Amygdala (tissue), 56 donors: ENCODE measurements around the gene LHB.
A peak's percentile ranks its signal among the peaks of the same experiment; 100 is the strongest.

ENCODE experiments used
- DNase-seq, 56 donors: peaks; one replicate each; lab custom pipeline; 2025; lab: John Stamatoyannopoulos, UW

LHB gene

DNA sequence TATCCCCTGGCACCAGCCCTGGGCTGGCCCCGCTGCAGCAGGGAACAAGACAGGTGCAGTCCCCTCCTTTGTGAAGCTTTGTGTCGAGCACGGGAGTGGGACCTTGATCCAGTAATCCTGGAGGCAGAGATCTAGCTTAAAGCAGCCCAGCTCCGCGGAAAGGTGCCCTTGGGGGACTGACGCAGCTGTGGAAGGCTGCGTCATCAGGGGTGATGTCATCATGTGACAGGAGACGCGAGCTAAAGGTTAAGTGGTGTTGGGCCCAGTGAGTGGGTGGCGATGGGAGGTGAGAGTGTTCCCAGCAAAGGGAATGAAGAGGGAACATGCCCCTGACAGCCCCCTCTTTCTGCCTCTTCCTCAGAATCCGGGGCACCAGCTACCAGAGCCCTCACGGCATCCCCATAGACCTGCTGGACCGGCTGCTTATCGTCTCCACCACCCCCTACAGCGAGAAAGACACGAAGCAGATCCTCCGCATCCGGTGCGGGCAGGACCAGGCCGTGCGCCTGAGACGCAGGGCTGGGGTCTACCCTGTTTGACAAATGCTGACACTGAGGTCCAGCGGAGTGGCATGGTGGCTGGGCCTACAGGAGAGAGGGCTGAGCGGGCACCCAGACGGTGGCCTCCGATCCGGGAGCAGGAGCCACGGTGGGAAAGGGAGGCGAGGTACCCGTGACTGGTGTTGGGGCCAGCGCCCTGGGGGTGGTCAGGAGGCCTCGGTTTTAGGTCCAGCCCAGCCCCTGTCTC, 2.6 kb downstream of the LHB start:
- no peak for DNase-seq

DNA sequence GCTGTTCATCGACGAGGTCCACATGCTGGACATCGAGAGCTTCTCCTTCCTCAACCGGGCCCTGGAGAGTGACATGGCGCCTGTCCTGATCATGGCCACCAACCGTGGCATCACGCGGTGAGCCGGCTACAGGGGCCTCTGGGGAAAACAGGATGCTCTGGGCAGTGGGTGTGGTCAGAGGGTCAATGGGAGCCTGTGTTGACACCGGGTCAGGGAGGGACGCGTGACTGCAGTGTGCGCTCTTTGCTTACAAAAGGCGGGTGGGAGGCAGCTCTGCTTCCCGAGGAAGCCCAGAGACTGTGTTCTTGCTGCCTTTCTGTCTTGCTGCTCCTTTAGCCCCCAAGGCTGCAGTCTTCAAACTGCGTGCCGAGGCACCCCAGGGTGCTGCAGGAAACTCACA, 5.7 kb downstream of the LHB start:
- DNase-seq = no peak

GRCh38 chr19:49010453-49010852, 6.4 kb downstream of the LHB start:
- DNase-seq = no peak

DNA sequence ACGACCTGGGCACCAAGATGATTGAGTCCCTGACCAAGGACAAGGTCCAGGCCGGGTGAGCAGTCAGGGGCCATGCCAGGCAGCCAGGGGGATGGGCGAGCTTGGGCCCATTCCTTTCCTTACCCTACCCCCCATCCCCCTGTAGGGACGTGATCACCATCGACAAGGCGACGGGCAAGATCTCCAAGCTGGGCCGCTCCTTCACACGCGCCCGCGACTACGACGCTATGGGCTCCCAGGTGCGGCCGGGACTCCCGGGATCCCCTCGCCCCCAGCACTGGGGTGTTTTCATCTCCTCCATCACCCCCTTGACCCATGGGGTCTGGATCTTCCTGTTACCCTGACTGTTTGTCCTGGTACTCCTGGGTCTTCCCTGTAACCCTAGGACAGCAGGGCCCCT, 7.1 kb downstream of the LHB start:
- no peak for DNase-seq

DNA sequence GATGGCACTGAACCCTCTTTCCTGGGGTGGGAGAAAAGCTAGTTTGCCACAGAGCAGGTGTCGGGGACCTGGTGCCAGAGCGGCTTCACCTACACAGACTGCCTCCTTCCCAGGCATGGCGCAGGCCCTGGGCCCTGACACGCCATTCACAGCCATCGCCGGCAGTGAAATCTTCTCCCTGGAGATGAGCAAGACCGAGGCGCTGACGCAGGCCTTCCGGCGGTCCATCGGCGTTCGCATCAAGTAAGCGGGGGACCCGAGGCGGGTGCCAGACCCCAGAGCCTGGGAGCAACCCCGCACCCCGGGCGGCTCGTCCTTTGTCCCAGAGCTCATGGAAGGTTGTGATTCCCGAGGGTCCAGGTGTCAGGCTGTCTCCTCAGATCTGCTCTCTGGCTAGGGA, 10.0 kb downstream of the LHB start:
- DNase-seq = no peak

- DNase-seq = no peak
Observed at GRCh38 chr19:49004964-49005614, 11.8 kb downstream of the LHB start.

DNA sequence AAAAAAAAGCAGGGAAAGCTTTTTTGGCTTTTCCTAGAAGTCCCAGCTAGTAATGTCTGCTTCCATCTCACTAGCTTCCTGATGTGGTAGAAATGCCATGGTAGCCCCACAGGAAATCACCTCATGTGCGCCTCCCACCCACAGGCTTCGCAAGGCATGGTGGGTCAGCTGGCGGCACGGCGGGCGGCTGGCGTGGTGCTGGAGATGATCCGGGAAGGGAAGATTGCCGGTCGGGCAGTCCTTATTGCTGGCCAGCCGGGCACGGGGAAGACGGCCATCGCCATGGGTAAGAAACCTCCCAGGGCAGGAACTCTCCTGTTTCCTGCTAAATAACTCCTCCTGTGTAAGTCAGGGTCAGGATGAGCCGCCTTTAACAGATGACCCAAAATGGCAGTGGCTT, 12.8 kb downstream of the LHB start:
- DNase-seq = no peak

GRCh38 chr19:48999481-49000325, 17.2 kb downstream of the LHB start:
- DNase-seq = peak in 8 of 56 donors; percentile 4 to 28 (median 12)

DNA sequence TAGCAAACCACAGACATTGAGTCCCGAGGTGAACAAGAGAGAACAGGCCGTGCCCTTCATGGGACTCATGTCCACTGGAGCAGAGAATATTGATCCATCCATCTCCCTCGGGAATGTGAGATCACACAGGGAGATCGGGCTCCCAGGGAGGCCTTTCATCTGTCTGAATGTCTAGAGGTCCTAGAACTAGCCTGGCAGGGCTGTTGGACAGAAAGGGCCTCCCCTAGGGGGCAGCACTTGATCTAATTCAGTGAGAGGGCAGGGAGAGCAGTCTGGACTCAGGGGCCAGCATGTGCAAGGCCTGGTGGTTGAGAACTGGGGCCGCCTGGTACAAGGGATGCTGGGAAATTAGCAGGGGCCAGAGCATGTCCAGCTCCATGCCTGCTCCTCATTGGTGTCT, 18.9 kb downstream of the LHB start:
- DNase-seq = no peak

GRCh38 chr19:48994035-48994386, 22.9 kb downstream of the LHB start:
- no peak for DNase-seq

DNA sequence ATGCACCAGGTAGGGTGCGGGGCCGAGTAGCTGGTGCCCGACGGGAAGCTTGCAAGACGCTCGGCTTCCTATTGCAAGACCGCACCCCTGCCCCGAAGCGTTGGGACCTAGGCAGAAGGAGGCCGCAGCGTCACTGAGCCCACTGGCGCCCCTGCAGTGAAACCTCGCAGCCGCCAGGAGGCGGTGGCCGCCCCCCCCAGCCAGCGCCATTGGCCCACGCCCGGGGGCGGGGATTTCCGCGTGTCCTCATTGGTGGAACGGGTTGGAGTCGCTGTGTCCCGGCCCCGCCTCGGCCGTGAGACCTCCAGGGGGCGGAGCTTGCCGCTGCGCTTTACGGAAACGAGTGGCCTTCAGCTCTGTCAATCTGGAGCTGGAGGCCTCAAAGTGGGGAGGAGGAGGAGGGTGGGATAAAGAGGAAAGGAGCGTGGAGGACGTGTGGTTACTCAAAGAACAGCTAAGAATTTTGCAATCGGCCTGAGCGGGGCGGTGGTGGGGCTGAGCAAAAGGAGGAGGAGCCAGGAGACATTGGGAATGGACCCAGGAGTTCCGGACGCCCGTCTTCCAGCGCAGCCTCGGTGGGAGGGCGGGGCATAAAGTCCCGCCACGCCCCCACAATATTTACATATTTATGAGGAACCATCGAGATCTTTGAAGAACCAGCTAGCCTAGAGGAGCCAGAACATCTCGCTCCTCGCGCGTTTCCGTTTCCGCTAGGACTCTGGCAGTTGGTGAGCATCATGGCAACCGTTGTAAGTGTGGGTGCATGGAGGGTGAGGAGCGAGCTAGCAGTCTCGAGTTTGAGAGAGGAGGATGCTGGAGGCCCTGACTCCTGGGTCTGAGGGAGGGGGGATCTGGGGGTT, 23.5 kb downstream of the LHB start, which contains the start of the genes GYS1 and RUVBL2:
Gene GYS1, minus strand, starts transcription at position 135 of the 860 bp plus-strand sequence. CDS start 197 bp downstream, outside the sequence.
Gene RUVBL2, plus strand, starts transcription at position 713 of the 860 bp plus-strand sequence. Its CDS starts 25 bp downstream, at position 738.
- DNase-seq = peak; percentile 96 to 100 (median 99)

GRCh38 chr19:48992581-48993174, 24.2 kb downstream of the LHB start:
- DNase-seq = peak in 16 of 56 donors; percentile 6 to 74 (median 56)

DNA sequence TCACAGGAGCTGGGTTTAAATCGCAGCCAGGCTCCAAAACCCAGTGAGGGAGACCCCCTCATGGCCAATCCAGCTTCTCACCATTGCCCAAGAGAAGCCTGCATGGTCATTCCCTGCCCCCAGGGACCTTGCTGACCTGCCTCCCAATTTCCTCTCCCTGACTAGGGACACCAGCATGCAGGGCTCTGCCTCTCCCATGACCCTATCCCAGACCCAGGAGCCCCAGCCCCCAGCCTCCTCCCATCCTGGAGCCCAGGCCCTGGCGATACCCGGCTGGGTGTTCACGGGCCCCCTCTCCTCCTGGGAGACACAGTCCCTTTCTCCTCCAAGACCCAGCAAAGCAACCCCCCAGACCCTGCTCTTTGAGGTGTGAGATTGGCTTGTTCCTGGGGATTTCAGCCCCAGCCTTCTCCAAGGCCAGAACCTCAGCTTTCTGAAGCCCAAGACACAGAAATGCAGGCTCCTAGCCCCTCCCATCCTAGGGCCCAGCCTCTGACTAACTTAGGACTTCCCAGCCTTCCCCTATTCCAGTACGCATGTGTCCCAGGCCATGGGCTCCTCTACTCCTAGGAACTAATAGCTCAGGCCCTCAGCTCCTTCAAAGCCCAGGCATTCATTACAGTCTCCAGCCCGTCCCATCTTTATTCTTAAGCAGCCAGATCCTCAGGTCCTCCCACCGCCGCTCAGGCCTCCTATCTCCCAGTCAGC, 24.9 kb downstream of the LHB start:
- peak in 21 of 56 donors; percentile 8 to 44 (median 28) for DNase-seq

GRCh38 chr19:48991011-48991609, 25.8 kb downstream of the LHB start:
- DNase-seq = no peak

GRCh38 chr19:48990400-48990799, 26.5 kb downstream of the LHB start:
- no peak for DNase-seq

GRCh38 chr19:48989701-48990291, 27.1 kb downstream of the LHB start:
- peak in 15 of 56 donors; percentile 5 to 47 (median 17) for DNase-seq

DNA sequence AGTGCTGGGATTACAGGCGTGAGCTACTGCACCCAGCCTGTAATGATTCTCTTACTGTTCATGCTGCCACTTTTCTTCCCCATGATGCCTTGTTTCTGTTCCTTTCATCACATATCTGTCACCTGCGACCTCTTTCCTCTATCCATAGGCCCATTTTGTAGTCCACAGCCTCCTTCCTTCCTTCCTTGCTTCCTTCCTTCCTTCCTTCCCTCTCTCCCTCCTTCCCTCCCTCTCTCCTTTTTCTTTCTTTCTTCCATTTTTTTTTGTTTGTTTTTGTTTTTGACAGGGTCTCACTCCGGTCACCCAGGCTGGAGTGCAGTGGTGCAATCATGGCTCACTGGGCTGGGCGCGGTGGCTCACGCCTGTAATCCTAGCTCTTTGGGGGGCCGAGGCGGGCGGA, 28.0 kb downstream of the LHB start:
- DNase-seq = no peak

- no peak for DNase-seq
Observed at GRCh38 chr19:48988286-48988685, 28.6 kb downstream of the LHB start.
